ENCODE results near the gene AEN. TPM values are rescaled to one million over a fixed set of nuclear protein-coding genes. Genes with fewer than 3 reads are reported as not detected.

The AEN gene
- polyA plus RNA-seq, 4 donors: 5.4 to 16.8 (median 11.3) TPM

- Histone ChIP-seq H3K36me3 (ENCODE audit: control insufficient read depth in 3 of 3, insufficient read depth in 2 of 3, low read depth in 1 of 3, low read length in 3 of 3) (no peaks in the 10 kb centered on the region), H3K27me3 (ENCODE audit: control insufficient read depth in 3 of 3, insufficient read depth in 3 of 3, low read length in 3 of 3) (peaks cover 0 to 44% (median 26%) of the 10 kb centered on the region in 3 donors), H3K27ac (ENCODE audit: low read depth in 1 of 3, low read length in 2 of 3) (no peak overlapping the region), H3K9me3 (ENCODE audit: control insufficient read depth in 2 of 2, insufficient read depth in 1 of 2, low read depth in 1 of 2, low read length in 1 of 2) (no peaks in the 10 kb centered on the region), H3K4me1 (ENCODE audit: control insufficient read depth in 3 of 3, insufficient read depth in 2 of 3, low read depth in 1 of 3, low read length in 2 of 3) (peaks cover 0 to 8% (median 0%) of the 10 kb centered on the region in 3 donors), H3K4me3 (ENCODE audit: low read depth in 1 of 3, low read length in 3 of 3) (no peak overlapping the region)
- no peak for FAIRE-seq
- DNase-seq: no peak
- 63 to 71% (median 64%) methylated on average over 4 of the region's 4 CpGs for WGBS, 3 donors
These were observed 12.4 kb upstream of the AEN start for GRCh38 chr15:88608607-88609181.

DNA sequence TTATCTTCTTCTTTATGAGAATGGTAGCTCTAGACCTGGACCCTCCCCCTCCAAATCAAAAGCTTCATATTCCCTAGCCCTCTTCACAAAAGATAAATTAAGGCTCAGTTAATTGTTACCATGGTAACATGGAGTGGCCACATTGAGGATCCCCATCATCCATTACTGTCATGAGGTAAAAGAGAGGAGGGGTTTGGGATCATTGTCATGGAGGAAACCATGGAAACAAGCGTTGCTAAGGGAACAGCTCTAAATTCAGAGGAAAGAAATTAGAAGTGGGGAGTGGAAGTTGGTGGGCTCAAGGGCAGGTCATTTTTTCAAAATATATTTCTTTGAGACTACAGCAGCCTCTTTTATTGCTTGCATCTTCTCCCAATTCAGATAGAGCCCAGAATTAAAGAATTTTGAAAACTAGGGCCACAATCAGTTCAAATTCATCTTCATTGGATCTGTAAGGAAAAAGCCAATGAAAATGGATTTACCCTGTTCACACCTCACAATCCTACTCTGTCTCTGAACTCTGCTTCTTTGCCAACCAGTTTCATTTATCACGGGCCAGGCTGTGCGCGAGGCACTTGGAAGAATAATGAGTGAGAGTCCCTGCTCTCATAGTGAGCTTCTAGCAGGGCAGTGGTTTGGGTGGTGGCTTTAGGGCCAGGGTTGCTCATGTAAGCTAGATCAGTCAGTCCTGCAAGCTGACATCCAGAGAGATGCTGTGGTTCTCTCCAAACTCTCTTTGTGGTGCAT is 11.6 kb upstream of the AEN start:
- no peaks in the 10 kb centered on the region for H3K9me3 ChIP-seq (ENCODE audit: control insufficient read depth in 2 of 2, insufficient read depth in 1 of 2, low read depth in 1 of 2, low read length in 1 of 2)
- H3K27ac ChIP-seq (ENCODE audit: low read depth in 1 of 3, low read length in 2 of 3): no peak overlapping the region
- DNase-seq (no peak), FAIRE-seq (no peak)
- H3K27me3 ChIP-seq (ENCODE audit: control insufficient read depth in 3 of 3, insufficient read depth in 3 of 3, low read length in 3 of 3): peaks cover 0 to 35% (median 19%) of the 10 kb centered on the region in 3 donors
- no peak overlapping the region for H3K4me3 ChIP-seq (ENCODE audit: low read depth in 1 of 3, low read length in 3 of 3)
- no peaks in the 10 kb centered on the region for H3K36me3 ChIP-seq (ENCODE audit: control insufficient read depth in 3 of 3, insufficient read depth in 2 of 3, low read depth in 1 of 3, low read length in 3 of 3)
- WGBS, 3 donors: 75 to 78% (median 77%) methylated on average over 4 of the region's 4 CpGs
- peaks cover 0 to 8% (median 0%) of the 10 kb centered on the region in 3 donors for H3K4me1 ChIP-seq (ENCODE audit: control insufficient read depth in 3 of 3, insufficient read depth in 2 of 3, low read depth in 1 of 3, low read length in 2 of 3)

- peaks cover 0 to 23% (median 7%) of the 10 kb centered on the region in 3 donors for H3K27me3 ChIP-seq (ENCODE audit: control insufficient read depth in 3 of 3, insufficient read depth in 3 of 3, low read length in 3 of 3)
- no peak overlapping the region for H3K4me3 ChIP-seq (ENCODE audit: low read depth in 1 of 3, low read length in 3 of 3)
- no peak for DNase-seq
- WGBS, 3 donors: 47 to 77% (median 50%) methylated on average over 4 of the region's 4 CpGs
- FAIRE-seq: no peak
- peaks cover 0 to 13% (median 0%) of the 10 kb centered on the region in 3 donors for H3K4me1 ChIP-seq (ENCODE audit: control insufficient read depth in 3 of 3, insufficient read depth in 2 of 3, low read depth in 1 of 3, low read length in 2 of 3)
- no peaks in the 10 kb centered on the region for H3K36me3 ChIP-seq (ENCODE audit: control insufficient read depth in 3 of 3, insufficient read depth in 2 of 3, low read depth in 1 of 3, low read length in 3 of 3)
- H3K9me3 ChIP-seq (ENCODE audit: control insufficient read depth in 2 of 2, insufficient read depth in 1 of 2, low read depth in 1 of 2, low read length in 1 of 2): no peaks in the 10 kb centered on the region
- H3K27ac ChIP-seq (ENCODE audit: low read depth in 1 of 3, low read length in 2 of 3): no peak overlapping the region
These were observed 10.4 kb upstream of the AEN start for GRCh38 chr15:88610701-88611231.

DNA sequence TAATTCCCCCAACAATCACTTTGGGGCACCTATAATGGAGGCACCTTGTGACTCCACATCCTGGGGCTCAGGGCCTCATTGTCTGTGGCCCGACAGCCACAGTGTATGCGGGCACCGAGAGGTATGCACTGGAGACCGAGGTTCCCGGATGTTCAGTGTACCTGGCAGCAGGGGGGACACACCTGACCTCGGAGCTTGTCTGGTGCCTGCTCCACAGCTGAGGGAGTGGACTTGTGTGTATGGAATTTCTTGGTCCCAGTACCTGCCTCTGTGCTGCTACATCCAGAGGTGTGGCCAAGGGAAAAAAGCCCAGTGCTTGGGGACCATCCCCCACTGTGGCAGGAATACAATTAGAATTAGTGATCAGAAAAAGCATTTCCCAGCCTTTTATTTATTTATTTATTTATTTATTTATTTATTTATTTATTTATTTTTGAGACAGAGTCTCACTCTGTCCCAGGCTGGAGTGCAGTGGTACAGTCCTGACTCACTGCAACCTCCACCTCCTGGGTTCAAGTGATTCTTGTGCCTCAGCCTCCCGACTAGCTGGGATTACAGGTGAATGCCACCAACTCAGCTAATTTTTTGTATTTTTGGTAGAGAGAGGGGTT is 8.8 kb upstream of the AEN start:
- Histone ChIP-seq H3K4me1 (ENCODE audit: control insufficient read depth in 3 of 3, insufficient read depth in 2 of 3, low read depth in 1 of 3, low read length in 2 of 3) (peaks cover 0 to 18% (median 2%) of the 10 kb centered on the region in 3 donors), H3K27ac (ENCODE audit: low read depth in 1 of 3, low read length in 2 of 3) (no peak overlapping the region), H3K36me3 (ENCODE audit: control insufficient read depth in 3 of 3, insufficient read depth in 2 of 3, low read depth in 1 of 3, low read length in 3 of 3) (no peaks in the 10 kb centered on the region), H3K4me3 (ENCODE audit: low read depth in 1 of 3, low read length in 3 of 3) (no peak overlapping the region), H3K27me3 (ENCODE audit: control insufficient read depth in 3 of 3, insufficient read depth in 3 of 3, low read length in 3 of 3) (peaks cover 0 to 8% (median 4%) of the 10 kb centered on the region in 3 donors), H3K9me3 (ENCODE audit: control insufficient read depth in 2 of 2, insufficient read depth in 1 of 2, low read depth in 1 of 2, low read length in 1 of 2) (no peaks in the 10 kb centered on the region)
- WGBS, 3 donors: 66 to 74% (median 73%) methylated on average over 7 of the region's 7 CpGs
- DNase-seq (no peak), FAIRE-seq (no peak)

GRCh38 chr15:88613074-88613944 is 7.8 kb upstream of the AEN start:
- peaks cover 0 to 6% (median 4%) of the 10 kb centered on the region in 3 donors for H3K27me3 ChIP-seq (ENCODE audit: control insufficient read depth in 3 of 3, insufficient read depth in 3 of 3, low read length in 3 of 3)
- H3K4me3 ChIP-seq (ENCODE audit: low read depth in 1 of 3, low read length in 3 of 3): no peak overlapping the region
- peaks cover 0 to 18% (median 2%) of the 10 kb centered on the region in 3 donors for H3K4me1 ChIP-seq (ENCODE audit: control insufficient read depth in 3 of 3, insufficient read depth in 2 of 3, low read depth in 1 of 3, low read length in 2 of 3)
- no peaks in the 10 kb centered on the region for H3K9me3 ChIP-seq (ENCODE audit: control insufficient read depth in 2 of 2, insufficient read depth in 1 of 2, low read depth in 1 of 2, low read length in 1 of 2)
- H3K36me3 ChIP-seq (ENCODE audit: control insufficient read depth in 3 of 3, insufficient read depth in 2 of 3, low read depth in 1 of 3, low read length in 3 of 3): no peaks in the 10 kb centered on the region
- H3K27ac ChIP-seq (ENCODE audit: low read depth in 1 of 3, low read length in 2 of 3): no peak overlapping the region
- no peak for DNase-seq
- FAIRE-seq: no peak
- WGBS, 3 donors: 58 to 60% (median 58%) methylated on average over 7 of the region's 7 CpGs

DNA sequence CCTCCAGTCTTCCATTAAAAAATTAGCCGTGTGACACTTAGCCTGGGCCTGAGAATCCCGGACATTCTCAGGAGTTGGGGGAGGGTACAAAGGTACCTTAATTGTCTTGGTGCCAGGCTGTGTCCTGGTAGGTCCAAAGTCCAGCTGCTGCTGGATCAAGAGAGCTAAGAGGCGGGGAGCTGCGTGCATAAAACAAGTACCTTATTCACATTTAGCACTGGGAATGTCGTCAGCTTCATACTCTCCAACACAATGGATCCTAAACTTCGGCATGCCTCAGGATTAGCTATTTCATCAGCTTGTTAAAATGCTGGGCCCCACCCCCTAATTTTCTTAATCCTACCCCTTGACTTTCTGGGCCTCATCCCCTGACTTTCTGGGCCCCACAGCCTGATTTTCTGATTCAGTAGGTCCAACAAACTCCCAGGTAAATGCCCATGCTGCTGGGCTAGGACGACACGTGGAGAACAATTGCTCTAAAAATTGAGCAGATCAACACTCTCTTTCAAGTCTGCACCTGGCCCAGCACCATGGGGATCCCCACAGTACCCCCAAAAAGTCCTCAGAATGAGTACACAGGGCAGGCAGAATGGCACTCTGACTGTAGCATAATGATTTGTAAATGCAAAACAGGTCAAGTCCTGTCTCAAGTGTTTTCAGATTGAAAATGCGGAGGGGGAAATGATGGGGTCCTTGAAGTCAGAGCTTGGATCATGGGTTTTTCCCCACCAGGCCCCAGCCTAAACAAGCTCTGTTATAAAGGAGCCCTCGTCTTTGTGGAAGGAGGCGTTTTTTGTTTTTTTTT is 5.6 kb upstream of the AEN start:
- FAIRE-seq (no peak), DNase-seq (peak; percentile 85 to 95)
- H3K27ac ChIP-seq (ENCODE audit: low read depth in 1 of 3, low read length in 2 of 3): peak overlapping the region; percentile 58 to 90 (median 86)
- H3K27me3 ChIP-seq (ENCODE audit: control insufficient read depth in 3 of 3, insufficient read depth in 3 of 3, low read length in 3 of 3): peaks cover 0 to 4% (median 0%) of the 10 kb centered on the region in 3 donors
- H3K4me1 ChIP-seq (ENCODE audit: control insufficient read depth in 3 of 3, insufficient read depth in 2 of 3, low read depth in 1 of 3, low read length in 2 of 3): peaks cover 0 to 18% (median 2%) of the 10 kb centered on the region in 3 donors
- no peaks in the 10 kb centered on the region for H3K9me3 ChIP-seq (ENCODE audit: control insufficient read depth in 2 of 2, insufficient read depth in 1 of 2, low read depth in 1 of 2, low read length in 1 of 2)
- no peaks in the 10 kb centered on the region for H3K36me3 ChIP-seq (ENCODE audit: control insufficient read depth in 3 of 3, insufficient read depth in 2 of 3, low read depth in 1 of 3, low read length in 3 of 3)
- no peak overlapping the region for H3K4me3 ChIP-seq (ENCODE audit: low read depth in 1 of 3, low read length in 3 of 3)
- 22 to 60% (median 41%) methylated on average over 11 of the region's 11 CpGs for WGBS, 3 donors

DNA sequence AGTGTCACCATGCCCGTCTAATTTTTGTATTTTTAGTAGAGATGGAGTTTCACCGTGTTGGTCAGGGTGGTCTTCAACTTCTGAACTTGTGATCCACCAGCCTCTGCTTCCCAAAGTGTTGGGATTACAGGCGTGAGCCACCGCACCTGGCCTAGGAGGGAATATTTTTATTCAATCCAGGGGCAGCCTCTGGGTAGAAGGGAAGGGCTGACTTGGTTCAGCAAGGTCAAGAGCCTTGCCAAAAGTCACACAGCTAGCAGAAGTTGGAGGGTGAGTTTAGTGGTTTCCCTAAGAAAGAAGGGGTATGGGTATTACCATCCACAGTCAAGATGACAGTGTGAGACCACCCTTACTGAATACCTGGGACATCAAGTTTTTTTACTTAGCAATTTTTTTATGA is 4.9 kb upstream of the AEN start:
- DNase-seq: no peak
- Histone ChIP-seq H3K9me3 (ENCODE audit: control insufficient read depth in 2 of 2, insufficient read depth in 1 of 2, low read depth in 1 of 2, low read length in 1 of 2) (no peaks in the 10 kb centered on the region), H3K27me3 (ENCODE audit: control insufficient read depth in 3 of 3, insufficient read depth in 3 of 3, low read length in 3 of 3) (no peaks in the 10 kb centered on the region), H3K4me3 (ENCODE audit: low read depth in 1 of 3, low read length in 3 of 3) (no peak overlapping the region), H3K4me1 (ENCODE audit: control insufficient read depth in 3 of 3, insufficient read depth in 2 of 3, low read depth in 1 of 3, low read length in 2 of 3) (peaks cover 0 to 18% (median 5%) of the 10 kb centered on the region in 3 donors), H3K27ac (ENCODE audit: low read depth in 1 of 3, low read length in 2 of 3) (peak overlapping the region; percentile 42 to 90 (median 58)), H3K36me3 (ENCODE audit: control insufficient read depth in 3 of 3, insufficient read depth in 2 of 3, low read depth in 1 of 3, low read length in 3 of 3) (no peaks in the 10 kb centered on the region)
- 84 to 86% (median 84%) methylated on average over 4 of the region's 4 CpGs for WGBS, 3 donors
- FAIRE-seq: no peak

All from small intestine (tissue), 7 donors.